Neural crest cell (in vitro differentiated cells): Measurements from ENCODE around the gene MFSD8. TPM values are rescaled to one million over a fixed set of nuclear protein-coding genes. Genes with fewer than 3 reads are reported as not detected.
"Not testable (repeated sequence)": the region's sequence is repeated elsewhere in the genome, so short reads cannot be mapped to it uniquely, and the experiment has no call there.

ENCODE experiments used
- DNase-seq: peaks from one replicate; pipeline ENCODE4 v3.0.0; 2021; ENCODE audit warnings: low read depth, mixed read lengths, low spot score
- H3K27ac Mint-ChIP-seq: one replicate; pipeline ENCODE4 v1.8.0; 2021; ENCODE audit warnings: mild to moderate bottlenecking, mixed read lengths; ENCODE audit not compliant: unreplicated experiment
- H3K27me3 Mint-ChIP-seq: 2 replicates; pipeline ENCODE4 v1.8.0; 2021; ENCODE audit warnings: low read depth, mild to moderate bottlenecking, mixed read lengths
- H3K36me3 Mint-ChIP-seq: 2 replicates; pipeline ENCODE4 v1.8.0; 2021; ENCODE audit warnings: low read depth, mild to moderate bottlenecking, mixed read lengths
- H3K4me1 Mint-ChIP-seq: 2 replicates; pipeline ENCODE4 v1.8.0; 2021; ENCODE audit warnings: mixed read lengths
- H3K4me3 Mint-ChIP-seq: one replicate; pipeline ENCODE4 v1.8.0; 2021; ENCODE audit warnings: mild to moderate bottlenecking, mixed read lengths
- H3K9me3 Mint-ChIP-seq: 2 replicates; pipeline ENCODE4 v1.8.0; 2021; ENCODE audit warnings: mixed read lengths
- CTCF ChIP-seq: fragments of 200-600 bp; sonication (generic); conservative IDR thresholded peaks from 2 replicates; pipeline ENCODE4 v1.5.0; 2021; ENCODE audit warnings: antibody characterized with exemption, mild to moderate bottlenecking
- total RNA-seq: library from RNA; stranded (reverse); gene quantifications from 2 replicates; pipeline ENCODE4 v1.2.1, GENCODE V29; 2021

MFSD8 gene
- total RNA-seq, 1 donor from 2014 or later = 17.8 TPM

GRCh38 chr4:127920521-127920920, 44.5 kb downstream of the MFSD8 start:
- Mint-ChIP-seq H3K4me1 (no peaks in the 10 kb centered on the region), H3K9me3 (no peaks in the 10 kb centered on the region)
- no peak for DNase-seq

GRCh38 chr4:127917151-127917550, 47.8 kb downstream of the MFSD8 start:
- H3K4me3 Mint-ChIP-seq = no peak overlapping the region
- no peaks in the 10 kb centered on the region for H3K4me1 Mint-ChIP-seq
- peak overlapping the region; percentile 37 for H3K27ac Mint-ChIP-seq
- no peaks in the 10 kb centered on the region for H3K9me3 Mint-ChIP-seq
- DNase-seq = no peak
- peaks cover 4% of the 10 kb centered on the region for H3K36me3 Mint-ChIP-seq
- H3K27me3 Mint-ChIP-seq = no peaks in the 10 kb centered on the region
- TF ChIP-seq CTCF = no peak

More at GRCh38 chr4:127920521-127920920, 44.5 kb downstream of the MFSD8 start:
- Mint-ChIP-seq H3K36me3 (peaks cover 21% of the 10 kb centered on the region), H3K27me3 (no peaks in the 10 kb centered on the region), H3K27ac (no peak overlapping the region), H3K4me3 (no peak overlapping the region)
- no peak for TF ChIP-seq CTCF

- Mint-ChIP-seq H3K9me3 (no peaks in the 10 kb centered on the region), H3K36me3 (peaks cover 4% of the 10 kb centered on the region), H3K4me3 (no peak overlapping the region), H3K27me3 (no peaks in the 10 kb centered on the region), H3K4me1 (no peaks in the 10 kb centered on the region), H3K27ac (no peak overlapping the region)
- no peak for DNase-seq
- no peak for TF ChIP-seq CTCF
Observed at GRCh38 chr4:127916512-127916911, 48.5 kb downstream of the MFSD8 start.

GRCh38 chr4:127905029-127905428, 59.9 kb downstream of the MFSD8 start:
- Mint-ChIP-seq H3K27me3 (no peaks in the 10 kb centered on the region), H3K27ac (no peak overlapping the region), H3K36me3 (peaks cover 36% of the 10 kb centered on the region), H3K4me1 (no peaks in the 10 kb centered on the region), H3K4me3 (no peak overlapping the region), H3K9me3 (peaks cover 12% of the 10 kb centered on the region)
- no peak for TF ChIP-seq CTCF
- no peak for DNase-seq

- DNase-seq, H3K4me3 Mint-ChIP-seq, H3K27me3 Mint-ChIP-seq, H3K4me1 Mint-ChIP-seq, H3K27ac Mint-ChIP-seq: not testable (repeated sequence)
- peaks cover 48% of the 10 kb centered on the region for H3K36me3 Mint-ChIP-seq
- peaks cover 12% of the 10 kb centered on the region for H3K9me3 Mint-ChIP-seq
Observed at GRCh38 chr4:127899682-127900081, 65.3 kb downstream of the MFSD8 start.

GRCh38 chr4:127896528-127896927, 68.4 kb downstream of the MFSD8 start:
- H3K27me3 Mint-ChIP-seq = no peaks in the 10 kb centered on the region
- H3K36me3 Mint-ChIP-seq = peaks cover 31% of the 10 kb centered on the region

More at GRCh38 chr4:127896528-127896927, 68.4 kb downstream of the MFSD8 start:
- no peak overlapping the region for H3K4me3 Mint-ChIP-seq
- H3K27ac Mint-ChIP-seq = no peak overlapping the region
- no peak for DNase-seq
- H3K9me3 Mint-ChIP-seq = peaks cover 2% of the 10 kb centered on the region
- TF ChIP-seq CTCF = no peak
- H3K4me1 Mint-ChIP-seq = no peaks in the 10 kb centered on the region
